ENCODE results near the gene CDK14. TPM values are rescaled to one million over a fixed set of nuclear protein-coding genes. Genes with fewer than 3 reads are reported as not detected.

CDK14 gene
- total and polyA plus RNA-seq, 2 of the 8 experiments (the other 6 are each of a cell fraction or from before 2014, with no cell fraction given): 5.5 to 47.3 TPM

- Histone ChIP-seq H2BK20ac (ENCODE audit: low read length) (no peak overlapping the region), H2AK5ac (ENCODE audit: low read depth, low read length) (no peak overlapping the region), H2AFZ (ENCODE audit: low read length) (no peak overlapping the region), H3K4ac (replicated peaks; ENCODE audit: insufficient read length, low read depth, low read length) (no peak overlapping the region), H3K4me1 (replicated peaks in 1 of 4; ENCODE audit: control insufficient read depth in 3 of 4, insufficient read depth in 4 of 4, low read length in 3 of 4) (peaks cover 0 to 9% (median 4%) of the 10 kb centered on the region in 4 experiments; a peak in 3 of 7 replicates), H2BK5ac (ENCODE audit: low read depth, low read length) (no peak overlapping the region), H3K14ac (ENCODE audit: insufficient read length) (no peak overlapping the region), H3K4me2 (ENCODE audit: insufficient read depth in 1 of 2, low read depth in 2 of 2, low read length in 2 of 2) (no peak overlapping the region), H4K8ac (ENCODE audit: extremely low read depth, insufficient read depth, low read length) (no peak overlapping the region), H4K20me1 (replicated peaks in 1 of 2; ENCODE audit: control insufficient read depth in 1 of 2, insufficient read depth in 2 of 2, low read length in 2 of 2) (peaks cover 0 to 2% of the 10 kb centered on the region in 2 experiments), H2BK120ac (replicated peaks; ENCODE audit: low read depth, low read length) (no peak overlapping the region), H4K5ac (ENCODE audit: insufficient read length, low read depth, low read length) (no peak overlapping the region), H3K27me3 (replicated peaks in 1 of 4; ENCODE audit: control insufficient read depth in 3 of 4, extremely low read depth in 1 of 4, insufficient read depth in 3 of 4, low read length in 3 of 4) (no peaks in the 10 kb centered on the region), H3K79me2 (ENCODE audit: control insufficient read depth in 1 of 2, insufficient read depth in 2 of 2, low read length in 2 of 2) (no peaks in the 10 kb centered on the region), H3K27ac (ENCODE audit: low read depth, low read length) (no peak overlapping the region), H4K91ac (replicated peaks; ENCODE audit: insufficient read length, low read length) (no peak overlapping the region), H3K79me1 (ENCODE audit: low read depth, low read length) (no peaks in the 10 kb centered on the region), H3K9me3 (ENCODE audit: insufficient read depth in 2 of 2, low read depth in 1 of 2, low read length in 1 of 2) (no peaks in the 10 kb centered on the region), H3K36me3 (ENCODE audit: control insufficient read depth in 2 of 4, insufficient read depth in 4 of 4, low read length in 3 of 4) (no peaks in the 10 kb centered on the region; a peak in 1 of 8 replicates), H3K4me3 (ENCODE audit: extremely low read depth in 1 of 4, insufficient read depth in 2 of 4, low read depth in 3 of 4, low read length in 4 of 4) (no peak overlapping the region), H3K23ac (ENCODE audit: insufficient read length) (no peak overlapping the region), H2BK12ac (ENCODE audit: low read depth, low read length) (no peak overlapping the region), H3K9ac (replicated peaks in 1 of 4; ENCODE audit: extremely low read depth in 1 of 4, low read depth in 3 of 4, low read length in 3 of 4) (no peak overlapping the region), H3K56ac (replicated peaks; ENCODE audit: insufficient read length, low read depth, low read length) (no peak overlapping the region), H3K18ac (ENCODE audit: extremely low read depth, low read length) (no peak overlapping the region), H3K23me2 (ENCODE audit: low read depth, low read length) (no peaks in the 10 kb centered on the region), H2BK15ac (ENCODE audit: low read length) (no peak overlapping the region)
- POLR2A ChIA-PET (ENCODE audit: partially characterized antibody): no interaction called here
- CTCF ChIA-PET (ENCODE audit: partially characterized antibody): interaction anchor here (1.6 kb wide), 1 partner anchor 20 kb away, joined by 6 read pairs; no protein-coding TSS in a partner anchor
- no peak for DNase-seq (ENCODE audit: low read depth in 1 of 2, low spot score in 2 of 2)
- WGBS, 2 experiments (ENCODE audit: extremely low coverage in 1 of 2, insufficient coverage in 1 of 2, insufficient read length in 1 of 2, insufficient replicate concordance in 2 of 2, low coverage in 1 of 2, low lambda C conversion rate in 2 of 2, missing lambda C conversion rate in 1 of 2): 90% methylated on average over 2 of the region's 2 CpGs; no CpG with 5 or more reads in 1 of the 2 experiments
- no peak for FAIRE-seq
- TF ChIP-seq KDM1A (IDR thresholded peaks at IDR 0.05; ENCODE audit: borderline replicate concordance, low read length) (no peak), SIX5 (IDR thresholded peaks at IDR 0.05; ENCODE audit: low read depth, low read length) (no peak), KDM5A (IDR thresholded peaks at IDR 0.05; ENCODE audit: low read length) (no peak), RBBP5 (IDR thresholded peaks at IDR 0.05; ENCODE audit: borderline replicate concordance, low read depth, low read length) (no peak), GABPA (IDR thresholded peaks at IDR 0.05; ENCODE audit: borderline replicate concordance, insufficient read depth, low read length) (no peak), SIN3A (conservative IDR thresholded peaks at IDR 0.05 in 1 of 2, IDR thresholded peaks at IDR 0.05 in 1 of 2; ENCODE audit: low read depth in 1 of 2, low read length in 2 of 2) (no peak), CHD2 (IDR thresholded peaks at IDR 0.05; ENCODE audit: low read length) (no peak), BRCA1 (IDR thresholded peaks at IDR 0.05; ENCODE audit: low read depth, low read length) (no peak), SAP30 (IDR thresholded peaks at IDR 0.05; ENCODE audit: insufficient read depth, insufficient replicate concordance, low read length) (no peak), PHF8 (conservative IDR thresholded peaks at IDR 0.05; ENCODE audit: low read depth, low read length) (no peak), TCF12 (IDR thresholded peaks at IDR 0.05; ENCODE audit: low read depth, low read length) (no peak), SUZ12 (IDR thresholded peaks at IDR 0.05; ENCODE audit: low read length) (no peak)
- TF ChIP-seq, protein P1, sequence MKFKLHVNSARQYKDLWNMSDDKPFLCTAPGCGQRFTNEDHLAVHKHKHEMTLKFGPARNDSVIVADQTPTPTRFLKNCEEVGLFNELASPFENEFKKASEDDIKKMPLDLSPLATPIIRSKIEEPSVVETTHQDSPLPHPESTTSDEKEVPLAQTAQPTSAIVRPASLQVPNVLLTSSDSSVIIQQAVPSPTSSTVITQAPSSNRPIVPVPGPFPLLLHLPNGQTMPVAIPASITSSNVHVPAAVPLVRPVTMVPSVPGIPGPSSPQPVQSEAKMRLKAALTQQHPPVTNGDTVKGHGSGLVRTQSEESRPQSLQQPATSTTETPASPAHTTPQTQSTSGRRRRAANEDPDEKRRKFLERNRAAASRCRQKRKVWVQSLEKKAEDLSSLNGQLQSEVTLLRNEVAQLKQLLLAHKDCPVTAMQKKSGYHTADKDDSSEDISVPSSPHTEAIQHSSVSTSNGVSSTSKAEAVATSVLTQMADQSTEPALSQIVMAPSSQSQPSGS (IDR thresholded peaks at IDR 0.05; ENCODE audit: low read length): no peak
Observed at GRCh38 chr7:90728568-90728967, 132.4 kb downstream of the CDK14 start.
